Measurements from ENCODE around the gene PRDM10.
"Not testable (repeated sequence)": the region's sequence is repeated elsewhere in the genome, so short reads cannot be mapped to it uniquely, and the experiment has no call there.

Gene PRDM10

DNA sequence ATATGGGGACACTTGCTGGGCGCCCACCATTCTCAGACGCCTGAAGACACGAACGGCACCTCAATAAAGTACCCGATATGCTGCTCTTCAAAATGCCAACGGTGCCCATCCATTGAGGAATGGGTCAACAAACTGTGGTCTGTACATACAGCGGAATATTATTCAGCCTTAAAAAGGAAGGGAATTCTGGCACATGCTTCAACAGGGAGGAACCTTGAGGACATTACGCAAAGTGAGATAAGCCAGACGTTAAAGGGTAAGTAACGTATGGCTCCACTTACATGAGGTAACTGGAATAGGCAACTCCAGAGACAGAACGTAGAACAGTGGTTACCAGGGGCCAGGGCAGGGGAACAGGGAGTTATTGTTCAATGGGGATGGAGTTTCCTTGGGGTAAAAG lies 28.0 kb downstream of the PRDM10 start:
- no peak for DNase-seq

DNA sequence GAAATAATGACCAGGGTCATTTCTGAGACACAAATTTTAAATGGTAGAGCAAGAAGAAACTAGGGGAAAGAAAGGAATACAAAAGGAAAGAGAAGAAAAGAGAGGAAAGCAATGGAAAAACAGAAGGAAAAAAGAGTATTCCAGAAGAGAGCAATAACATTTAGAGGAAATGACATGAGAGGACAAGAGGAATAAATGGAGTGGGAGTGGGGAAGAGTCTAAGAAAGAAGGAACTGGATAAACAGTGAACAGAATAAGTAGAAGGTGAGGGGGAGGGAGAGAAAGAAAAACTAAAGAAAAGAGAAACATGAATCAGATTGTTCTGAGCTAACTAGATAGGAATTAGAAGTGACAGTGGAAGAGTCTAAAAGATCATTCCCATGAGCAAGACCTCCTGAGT lies 28.4 kb downstream of the PRDM10 start:
- DNase-seq, result no peak

- DNase-seq, result no peak
These were observed 28.8 kb downstream of the PRDM10 start for GRCh38 chr11:129973809-129974208.

GRCh38 chr11:129973068-129973467 lies 29.6 kb downstream of the PRDM10 start:
- DNase-seq, result no peak

- DNase-seq, result no peak
These were observed 30.0 kb downstream of the PRDM10 start for GRCh38 chr11:129972611-129973010.

GRCh38 chr11:129971856-129972255 lies 30.8 kb downstream of the PRDM10 start:
- DNase-seq, result not testable (repeated sequence)

DNA sequence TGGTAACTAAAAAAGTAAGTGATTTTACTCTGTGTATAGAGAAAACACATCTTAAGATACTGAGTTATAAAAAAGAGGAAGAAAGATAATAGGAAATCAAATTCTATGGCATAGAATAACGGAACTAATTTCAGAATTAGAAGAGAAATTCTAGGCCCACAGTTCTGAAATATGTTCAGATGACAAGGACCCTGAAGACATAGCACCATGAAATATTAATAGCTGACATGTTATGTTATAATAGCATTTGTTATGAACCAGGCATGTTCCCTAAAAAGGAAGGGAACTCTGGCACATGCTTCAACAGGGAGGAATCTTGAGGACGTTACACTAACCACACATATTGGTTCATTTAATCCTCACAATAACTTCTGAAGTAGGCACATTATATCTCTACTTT lies 32.7 kb downstream of the PRDM10 start:
- no peak for DNase-seq

DNA sequence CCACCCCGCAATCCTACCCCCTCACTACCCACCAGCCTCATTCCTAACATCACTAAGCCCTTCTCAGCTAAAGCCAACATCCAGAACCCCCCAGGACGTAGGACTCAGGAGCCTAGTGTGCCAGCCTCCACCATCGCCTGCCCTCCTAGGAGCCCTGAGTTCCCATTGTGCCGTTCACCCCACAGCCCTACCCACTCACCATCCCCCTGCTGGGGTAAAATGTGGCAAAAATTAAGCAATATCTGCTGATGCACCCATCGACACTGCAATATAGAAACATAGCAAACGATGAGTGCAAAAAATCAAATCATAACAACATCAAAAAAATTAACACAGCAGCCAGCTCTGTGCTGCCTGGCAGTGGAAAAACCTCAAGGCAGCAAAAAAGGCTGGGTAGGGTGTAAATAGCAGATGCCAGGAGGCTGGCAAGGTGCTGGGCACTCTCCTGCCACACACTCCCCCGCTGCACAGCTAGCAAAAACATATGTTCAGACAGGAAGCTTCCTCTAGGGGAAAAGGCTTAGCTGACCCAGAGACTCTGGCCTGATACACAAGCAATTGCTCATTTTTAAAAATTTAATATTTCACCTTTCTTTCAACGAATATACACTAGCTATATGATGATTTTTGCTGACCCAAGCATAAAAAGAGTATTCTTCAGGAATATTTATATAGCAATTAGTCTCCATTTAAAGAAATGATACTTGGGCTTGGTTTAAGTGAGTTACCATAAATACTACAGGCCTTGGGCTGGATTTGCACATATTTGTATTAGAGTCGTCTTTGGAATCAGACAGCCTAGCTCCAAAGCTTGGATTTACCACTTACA lies 33.8 kb downstream of the PRDM10 start:
- no peak for DNase-seq

- DNase-seq, result no peak
These were observed 34.6 kb downstream of the PRDM10 start for GRCh38 chr11:129967996-129968395.

DNA sequence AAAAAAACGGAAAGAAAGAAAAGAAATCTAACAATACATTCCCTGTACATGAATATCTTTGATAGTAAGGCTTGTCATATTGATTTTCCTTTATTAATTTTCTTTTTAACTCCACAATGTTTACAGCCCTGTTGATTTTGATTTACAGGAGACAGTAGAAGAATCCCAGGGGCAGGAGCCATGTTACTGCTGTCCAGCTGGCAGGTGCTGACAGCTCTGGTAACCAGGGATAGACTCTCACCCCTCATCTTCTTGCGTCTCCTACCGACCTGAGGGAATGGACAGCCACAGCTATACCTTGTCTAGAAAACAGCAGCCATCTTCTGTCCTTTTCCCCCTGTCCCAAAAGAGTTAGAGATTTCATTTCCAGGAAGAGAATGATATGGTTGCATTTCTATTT lies 37.4 kb downstream of the PRDM10 start:
- DNase-seq, result no peak

- no peak for DNase-seq
These were observed 42.1 kb downstream of the PRDM10 start for GRCh38 chr11:129960216-129961214.

DNA sequence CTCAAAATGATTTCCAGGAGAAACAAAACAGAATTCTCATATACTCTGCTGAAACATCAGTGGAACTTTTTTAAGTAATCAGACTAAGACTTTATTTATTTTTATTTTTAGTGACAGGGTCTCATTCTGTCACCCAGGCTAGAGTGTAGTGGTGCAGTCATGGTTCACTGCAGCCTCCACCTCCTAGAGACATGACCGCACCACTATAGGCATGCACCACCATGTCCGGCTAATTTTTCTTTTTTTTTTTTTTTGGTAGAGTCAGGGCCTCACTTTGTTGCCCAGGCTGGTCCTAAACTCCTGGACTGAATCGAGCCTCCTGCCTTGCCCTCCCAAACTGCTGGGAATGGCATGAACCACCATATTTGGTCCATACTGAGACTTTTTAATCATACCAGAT lies 42.9 kb downstream of the PRDM10 start:
- DNase-seq, result no peak

DNA sequence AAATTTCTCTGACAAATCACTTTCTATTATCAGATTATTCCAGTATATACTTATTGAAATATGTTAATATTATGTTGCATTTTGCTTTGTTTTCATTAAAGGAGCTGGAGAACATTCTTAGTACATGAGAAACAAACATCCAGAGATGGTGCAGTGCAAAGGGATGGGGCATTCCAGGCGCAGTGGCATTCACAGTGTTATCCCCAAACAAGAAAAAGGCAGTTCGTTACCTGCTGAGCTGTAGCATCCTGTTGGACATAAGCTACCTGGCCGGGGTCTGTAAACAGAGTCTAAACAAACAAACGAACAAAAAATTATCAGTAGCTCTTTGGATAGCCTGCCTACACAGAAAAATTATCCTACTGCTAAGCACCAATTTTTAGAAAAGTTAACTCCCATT lies 47.4 kb downstream of the PRDM10 start:
- DNase-seq, result no peak

DNA sequence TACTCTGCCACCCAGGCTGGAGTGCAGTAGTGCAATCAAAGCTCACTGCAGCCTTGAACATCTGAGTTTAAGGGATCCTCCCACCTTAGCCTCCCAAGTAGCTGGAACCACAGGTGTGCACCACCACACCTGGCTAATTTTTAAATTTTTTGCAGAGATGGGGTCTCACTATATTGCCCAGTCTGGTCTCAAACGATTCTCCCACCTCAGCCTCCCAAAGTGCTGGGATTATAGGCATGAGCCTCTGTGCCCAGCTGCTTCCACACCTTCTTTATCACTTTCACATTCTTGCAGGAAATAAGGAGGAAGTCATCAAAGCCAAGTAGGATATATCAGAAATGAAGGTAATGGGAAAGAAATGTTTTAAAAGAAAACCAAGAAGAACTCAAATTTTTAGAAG lies 47.9 kb downstream of the PRDM10 start:
- not testable (repeated sequence) for DNase-seq

DNA sequence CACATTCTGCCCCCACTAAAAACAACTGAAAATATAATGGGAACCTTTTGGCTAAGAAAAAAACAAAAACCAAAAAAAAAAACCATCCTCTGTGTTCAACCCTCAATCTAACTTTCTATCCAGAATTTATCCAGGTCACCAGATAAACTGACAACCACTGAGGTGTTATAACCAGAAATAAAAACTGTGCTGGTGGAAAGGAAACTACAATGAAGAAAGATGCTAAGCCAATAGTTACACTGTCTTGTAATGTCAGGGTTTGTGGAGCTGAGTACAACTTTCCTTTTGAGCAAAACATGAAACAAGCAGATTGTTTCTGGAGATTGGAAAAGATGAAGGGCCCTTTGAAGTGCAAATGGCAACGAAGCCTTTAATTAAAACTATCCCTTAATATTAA lies 50.8 kb downstream of the PRDM10 start:
- no peak for DNase-seq

DNA sequence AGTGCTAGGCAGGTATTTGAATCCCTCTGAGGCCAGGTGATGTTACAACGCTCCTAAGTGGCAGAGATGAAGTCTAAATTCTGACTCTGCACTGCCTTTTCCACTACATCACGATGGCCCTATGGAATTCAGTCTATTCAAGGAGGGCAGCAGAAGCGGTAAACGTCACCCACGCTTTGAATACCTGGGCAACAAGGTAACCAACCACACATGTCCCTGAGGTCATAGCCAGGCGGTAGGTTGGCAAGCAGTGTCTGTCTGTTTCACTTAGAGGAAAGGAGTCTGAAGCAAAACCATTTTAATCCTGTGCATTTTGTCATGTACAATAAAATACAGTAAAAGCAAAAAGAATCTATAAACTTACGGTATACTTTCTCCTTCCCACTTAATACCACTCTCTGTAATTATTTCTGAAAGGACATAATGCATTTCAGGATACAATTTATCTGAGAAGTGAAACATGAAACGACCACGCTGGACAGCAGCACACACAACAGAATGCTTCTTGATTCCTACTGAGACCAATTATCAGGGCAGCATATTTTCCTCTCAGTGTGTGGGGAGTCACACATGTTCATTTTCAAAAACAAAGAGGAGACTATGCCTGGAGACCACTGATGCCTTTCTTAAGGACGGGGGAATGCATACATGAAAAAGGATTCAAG lies 51.3 kb downstream of the PRDM10 start:
- no peak for DNase-seq

DNA sequence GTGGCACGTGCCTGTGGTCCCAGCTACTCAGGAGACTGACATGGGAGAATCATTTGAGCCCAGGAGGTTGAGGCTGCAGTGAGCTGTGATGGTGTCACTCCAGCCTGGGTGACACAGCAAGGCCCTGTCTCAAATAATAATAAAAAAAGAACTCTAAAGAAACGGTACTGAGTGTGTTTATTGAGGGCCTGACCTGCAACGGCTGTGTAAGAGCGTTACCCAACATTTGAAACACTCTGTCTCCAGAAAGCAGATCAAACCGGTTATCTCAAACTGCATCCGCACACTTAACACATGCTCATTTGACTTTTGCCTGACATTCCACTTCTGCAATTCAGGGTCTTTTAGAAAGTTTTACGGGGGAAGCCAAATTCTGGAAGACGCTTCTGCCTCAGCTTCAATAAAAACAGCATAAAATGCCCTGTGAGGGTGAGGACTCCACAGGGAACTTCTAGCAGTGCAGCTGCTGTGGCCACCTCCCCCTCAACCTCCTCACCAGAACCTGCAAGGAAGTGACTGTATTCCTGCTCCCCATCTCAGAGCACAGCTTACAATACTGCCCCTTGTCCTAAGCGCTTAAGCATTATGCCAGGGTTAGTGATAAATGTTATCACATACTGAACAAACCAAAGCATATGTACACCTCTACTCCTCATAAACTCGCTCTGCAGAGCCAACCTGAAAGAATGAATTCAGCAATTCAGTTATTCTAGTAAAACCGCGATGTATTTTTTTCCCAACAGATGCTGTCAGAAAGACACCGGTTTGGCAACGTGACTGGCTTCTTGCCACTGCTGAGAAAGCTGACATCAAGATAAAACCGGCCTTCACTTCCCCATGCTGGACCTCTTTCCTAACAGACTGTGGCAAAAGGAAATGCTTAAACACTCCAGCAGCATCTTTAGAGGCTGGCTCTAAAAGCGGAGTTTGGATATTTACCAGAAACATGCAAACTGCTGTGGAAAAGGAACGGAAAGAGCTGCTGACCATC lies 52.2 kb downstream of the PRDM10 start:
- no peak for DNase-seq

DNA sequence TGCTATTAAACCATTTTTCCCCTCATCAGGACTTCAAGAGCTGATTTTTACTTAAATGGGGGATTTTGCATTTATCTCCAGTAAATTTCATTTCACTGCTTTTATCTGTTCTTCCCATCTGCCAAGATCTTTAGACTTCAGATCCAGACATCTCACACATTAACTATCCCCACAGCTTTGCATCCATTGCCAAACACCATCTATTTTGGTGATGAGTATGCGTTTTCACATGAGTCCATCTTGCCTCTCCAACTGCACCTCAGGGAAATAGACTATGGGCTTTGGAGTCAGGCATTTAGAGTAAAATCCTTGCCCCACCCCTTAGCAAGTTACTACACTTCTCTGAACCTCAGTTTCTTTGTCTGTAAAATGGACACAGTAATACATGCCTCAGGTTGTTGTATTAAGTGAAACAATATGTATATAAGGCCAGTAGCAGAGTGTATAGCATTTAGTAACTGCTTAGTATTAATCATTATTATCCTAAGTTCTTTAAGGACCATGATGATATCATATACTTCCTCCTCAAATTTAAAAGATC lies 53.6 kb downstream of the PRDM10 start:
- no peak for DNase-seq

GRCh38 chr11:129947474-129947873 lies 55.2 kb downstream of the PRDM10 start:
- DNase-seq, result no peak

DNA sequence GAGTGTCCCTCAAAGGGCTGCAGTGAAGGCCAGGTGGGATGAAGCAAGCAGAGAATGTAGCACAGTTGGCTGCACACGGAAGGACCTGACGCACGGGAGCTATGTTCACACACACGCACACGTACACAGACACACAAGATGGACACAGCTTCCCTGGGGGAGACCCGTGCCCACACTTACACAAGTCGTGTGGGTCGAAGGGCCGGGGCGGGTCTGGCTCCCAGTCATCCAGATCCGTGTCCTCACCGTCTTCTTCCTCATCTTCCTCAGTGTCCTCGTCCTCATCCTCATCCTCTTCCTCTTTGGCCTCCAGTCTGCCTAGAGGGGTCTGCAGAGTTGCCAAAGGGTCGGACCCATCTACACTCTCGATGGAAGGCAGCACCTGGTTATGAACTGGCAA lies 55.7 kb downstream of the PRDM10 start:
- DNase-seq, result no peak

DNA sequence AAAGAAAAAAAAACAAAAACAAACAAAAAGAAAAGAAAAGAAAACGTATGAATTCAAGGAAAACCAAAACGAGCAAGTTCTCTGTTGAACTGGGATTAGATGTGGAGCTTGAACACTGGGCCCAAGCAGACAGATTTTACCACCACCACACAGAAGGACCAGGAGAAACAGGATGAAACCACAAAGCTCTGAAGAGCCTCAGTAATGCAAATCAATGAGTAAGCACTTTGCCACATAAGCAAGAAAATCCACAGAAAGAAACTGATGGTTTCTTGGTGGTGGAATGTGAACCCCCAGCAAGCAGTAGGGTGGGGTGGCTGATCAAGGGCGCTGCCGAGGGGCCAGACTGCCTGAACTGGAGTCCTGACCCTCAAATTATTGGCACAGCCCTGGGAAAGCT lies 56.4 kb downstream of the PRDM10 start:
- no peak for DNase-seq

GRCh38 chr11:129945373-129945772 lies 57.3 kb downstream of the PRDM10 start:
- DNase-seq, result no peak
